MCF 10A (cell line): Measurements from ENCODE around the gene LMTK3. TPM values are rescaled to one million over a fixed set of nuclear protein-coding genes. Genes with fewer than 3 reads are reported as not detected.

Experiments used
- BruUV-seq: library from RNA; stranded (reverse); fragments of 400-500 nt; replicated peaks from 2 replicates; lab custom pipeline; 2021; lab: Mats Ljungman, UMichigan
- CTCF ChIA-PET: fragments of 300-600 bp; sonication (Branson Sonifier 250); formaldehyde crosslinking; extraction: SDS; loops from one replicate; lab custom pipeline; 2021; ENCODE audit warnings: antibody characterized with exemption, inconsistent platforms; lab: Yijun Ruan, JAX
- POLR2A ChIA-PET: fragments of 300-600, 350-650 bp; sonication (Branson Sonifier 250); formaldehyde crosslinking; extraction: SDS; loops from one replicate; lab custom pipeline; 2020; ENCODE audit warnings: antibody characterized with exemption, inconsistent platforms; lab: Yijun Ruan, JAX
- DNase-seq: peaks from one replicate; pipeline ENCODE4 v3.0.0-alpha.2; 2018; ENCODE audit not compliant: unreplicated experiment
- H3K27ac Mint-ChIP-seq: one replicate; pipeline ENCODE4 v1.8.0; 2022; ENCODE audit warnings: mild to moderate bottlenecking, low read depth, mixed read lengths; ENCODE audit not compliant: unreplicated experiment
- H3K27me3 Mint-ChIP-seq: one replicate; pipeline ENCODE4 v1.8.0; 2022; ENCODE audit warnings: mixed read lengths; ENCODE audit not compliant: insufficient read depth, unreplicated experiment
- H3K36me3 Mint-ChIP-seq: one replicate; pipeline ENCODE4 v1.8.0; 2022; ENCODE audit warnings: mild to moderate bottlenecking, moderate library complexity, mixed read lengths; ENCODE audit not compliant: insufficient read depth, unreplicated experiment
- H3K4me1 Mint-ChIP-seq: one replicate; pipeline ENCODE4 v1.8.0; 2022; ENCODE audit warnings: mixed read lengths; ENCODE audit not compliant: insufficient read depth, unreplicated experiment
- H3K4me3 Mint-ChIP-seq: one replicate; pipeline ENCODE4 v1.8.0; 2022; ENCODE audit warnings: mild to moderate bottlenecking, moderate library complexity, mixed read lengths; ENCODE audit not compliant: unreplicated experiment
- H3K9me3 Mint-ChIP-seq: one replicate; pipeline ENCODE4 v1.8.0; 2022; ENCODE audit warnings: mixed read lengths; ENCODE audit not compliant: unreplicated experiment
- intact Hi-C: fragments of 100-400 bp; cut with micrococcal nuclease; formaldehyde crosslinking; loops from 2 replicates; pipeline ENCODE4 v1.14.1; 2022
- total RNA-seq: library from RNA; stranded (reverse); gene quantifications from 2 replicates; pipeline ENCODE4 v1.2.3, GENCODE V29; 2022
- TF ChIP-seq, protein P1 (sequence below): fragments of 200-600 bp; IDR thresholded peaks from one replicate; pipeline ENCODE4 v1.8.0; 2022; ENCODE audit warnings: antibody characterized with exemption, mild to moderate bottlenecking; ENCODE audit not compliant: unreplicated experiment

LMTK3 gene
- total RNA-seq, 1 experiment from 2014 or later: 0.37 TPM

DNA sequence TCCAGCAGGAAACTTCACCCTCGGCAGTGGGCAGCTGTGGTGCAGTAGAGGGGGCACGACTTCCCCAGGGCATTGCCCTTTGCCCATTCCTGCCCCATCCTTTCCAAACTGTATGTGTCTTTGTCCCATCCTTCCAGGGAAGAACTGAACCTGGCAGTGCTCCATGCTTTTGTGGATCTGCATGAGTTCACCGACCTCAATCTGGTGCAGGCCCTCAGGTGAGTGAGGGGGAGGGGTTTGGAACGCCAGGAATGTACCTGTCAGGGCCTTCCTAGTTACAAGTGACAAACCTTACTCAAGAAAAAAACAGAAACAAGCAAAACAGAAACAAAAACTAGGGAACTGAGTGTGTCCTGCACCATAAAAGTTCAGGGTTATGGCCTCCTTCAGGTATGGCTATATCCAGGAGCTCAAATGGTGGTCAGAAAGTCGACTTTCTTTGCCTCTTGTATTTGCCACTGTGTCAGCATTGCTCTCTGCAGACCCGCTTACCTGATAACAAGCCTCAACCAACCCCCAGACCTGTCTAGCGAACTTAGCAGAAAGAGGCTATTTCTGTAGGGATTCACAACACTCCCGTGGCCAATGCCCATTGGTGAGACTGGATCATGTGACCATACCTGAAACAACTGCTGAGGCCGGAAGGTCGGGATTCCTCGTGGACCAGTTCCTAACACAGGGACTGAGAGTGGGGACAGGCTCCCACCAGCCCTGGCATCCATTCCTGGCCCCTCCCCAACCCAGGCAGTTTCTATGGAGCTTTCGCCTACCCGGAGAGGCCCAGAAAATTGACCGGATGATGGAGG, 38.3 kb downstream of the LMTK3 start:
- intact Hi-C loops: no loop called here
- POLR2A ChIA-PET: interaction anchor here (1.7 kb wide), 1 partner anchor 14 kb away, joined by 7 read pairs; no protein-coding TSS in a partner anchor
- Mint-ChIP-seq H3K4me3 (no peak overlapping the region), H3K4me1 (peaks cover 5% of the 10 kb centered on the region), H3K27ac (no peak overlapping the region), H3K36me3 (peaks cover 61% of the 10 kb centered on the region), H3K27me3 (no peaks in the 10 kb centered on the region), H3K9me3 (no peaks in the 10 kb centered on the region)
- TF ChIP-seq, protein P1, sequence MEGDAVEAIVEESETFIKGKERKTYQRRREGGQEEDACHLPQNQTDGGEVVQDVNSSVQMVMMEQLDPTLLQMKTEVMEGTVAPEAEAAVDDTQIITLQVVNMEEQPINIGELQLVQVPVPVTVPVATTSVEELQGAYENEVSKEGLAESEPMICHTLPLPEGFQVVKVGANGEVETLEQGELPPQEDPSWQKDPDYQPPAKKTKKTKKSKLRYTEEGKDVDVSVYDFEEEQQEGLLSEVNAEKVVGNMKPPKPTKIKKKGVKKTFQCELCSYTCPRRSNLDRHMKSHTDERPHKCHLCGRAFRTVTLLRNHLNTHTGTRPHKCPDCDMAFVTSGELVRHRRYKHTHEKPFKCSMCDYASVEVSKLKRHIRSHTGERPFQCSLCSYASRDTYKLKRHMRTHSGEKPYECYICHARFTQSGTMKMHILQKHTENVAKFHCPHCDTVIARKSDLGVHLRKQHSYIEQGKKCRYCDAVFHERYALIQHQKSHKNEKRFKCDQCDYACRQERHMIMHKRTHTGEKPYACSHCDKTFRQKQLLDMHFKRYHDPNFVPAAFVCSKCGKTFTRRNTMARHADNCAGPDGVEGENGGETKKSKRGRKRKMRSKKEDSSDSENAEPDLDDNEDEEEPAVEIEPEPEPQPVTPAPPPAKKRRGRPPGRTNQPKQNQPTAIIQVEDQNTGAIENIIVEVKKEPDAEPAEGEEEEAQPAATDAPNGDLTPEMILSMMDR: no peak
- DNase-seq: no peak
- CTCF ChIA-PET: interaction anchor here (0.5 to 1.9 kb wide), 3 partner anchors 17 to 111 kb away, joined by 3 to 6 read pairs (median 4); no protein-coding TSS in a partner anchor
- no TSS peak for BruUV-seq

DNA sequence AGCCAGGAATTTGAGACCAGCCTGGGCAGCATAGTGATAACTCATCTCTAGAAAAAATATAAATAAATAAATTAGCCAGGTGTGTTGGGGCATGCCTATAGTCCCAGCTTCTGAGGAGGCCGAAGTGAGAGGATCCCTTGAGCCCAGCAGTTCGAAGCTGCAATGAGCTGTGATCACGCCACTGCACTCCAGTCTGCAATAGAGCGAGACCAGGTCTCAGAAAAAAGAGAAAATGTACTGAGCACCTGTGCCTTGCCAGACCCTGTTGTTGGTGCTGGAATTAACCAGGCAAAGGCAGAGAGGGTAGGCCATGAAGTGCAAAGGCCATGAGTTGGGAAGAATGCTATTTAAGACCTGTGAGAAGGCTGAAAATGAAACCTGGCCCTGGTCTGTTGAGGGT, 39.8 kb downstream of the LMTK3 start:
- ChIA-PET POLR2A (interaction anchor here (0.9 kb wide), 1 partner anchor 15 kb away, joined by 4 read pairs; no protein-coding TSS in a partner anchor), CTCF (interaction anchor here (1.3 kb wide), 1 partner anchor 112 kb away, joined by 4 read pairs; no protein-coding TSS in a partner anchor)
- H3K36me3 Mint-ChIP-seq: peaks cover 59% of the 10 kb centered on the region
- DNase-seq: no peak
- peaks cover 6% of the 10 kb centered on the region for H3K4me1 Mint-ChIP-seq
- H3K27me3 Mint-ChIP-seq: no peaks in the 10 kb centered on the region
- H3K9me3 Mint-ChIP-seq: no peaks in the 10 kb centered on the region
- TF ChIP-seq, protein P1: no peak
- no peak overlapping the region for H3K27ac Mint-ChIP-seq
- BruUV-seq: no TSS peak
- no peak overlapping the region for H3K4me3 Mint-ChIP-seq
- intact Hi-C loops: no loop called here

DNA sequence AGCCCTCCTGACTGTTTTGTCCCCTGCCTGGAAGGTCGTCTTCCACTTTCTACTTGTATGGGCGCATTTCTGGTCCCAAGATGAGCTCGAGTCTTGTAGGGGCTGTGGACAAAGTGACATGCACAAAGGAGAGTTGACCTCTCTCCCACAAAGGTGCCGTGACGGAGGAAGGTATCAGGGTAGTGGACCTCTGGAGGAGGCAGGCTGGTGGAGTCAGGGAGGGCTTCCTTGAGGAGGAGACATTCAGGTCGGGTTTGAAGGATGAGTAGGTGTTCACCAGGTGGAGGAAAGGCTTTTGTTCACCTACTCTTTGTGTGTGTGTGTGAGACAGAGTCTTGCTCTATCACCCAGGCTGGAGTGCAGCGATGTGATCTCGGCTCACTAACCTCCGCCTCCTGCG, 40.8 kb downstream of the LMTK3 start:
- Mint-ChIP-seq H3K27me3 (no peaks in the 10 kb centered on the region), H3K27ac (no peak overlapping the region)
- intact Hi-C loops: no loop called here

More for the DNA sequence above, 40.8 kb downstream of the LMTK3 start:
- DNase-seq: no peak
- TF ChIP-seq, protein P1: no peak
- H3K4me3 Mint-ChIP-seq: peak overlapping the region; percentile 77
- ChIA-PET POLR2A (interaction anchor here (0.9 to 1.7 kb wide), 4 partner anchors 16 to 26 kb away, joined by 4 to 22 read pairs (median 6); no protein-coding TSS in a partner anchor), CTCF (interaction anchor here (1.3 to 2.4 kb wide), 4 partner anchors 17 to 130 kb away, joined by 3 to 12 read pairs (median 6); no protein-coding TSS in a partner anchor)
- H3K36me3 Mint-ChIP-seq: peaks cover 52% of the 10 kb centered on the region
- peaks cover 12% of the 10 kb centered on the region for H3K4me1 Mint-ChIP-seq
- no peaks in the 10 kb centered on the region for H3K9me3 Mint-ChIP-seq
- BruUV-seq: no TSS peak
